H9 (cell line): ENCODE data around the gene LRMDA. TPM values are rescaled to one million over a fixed set of nuclear protein-coding genes. Genes with fewer than 3 reads are reported as not detected.

Experiments used
- DNase-seq: peaks from one replicate; pipeline ENCODE4 v3.0.0-alpha.2; 2017
- H2AFZ ChIP-seq: one replicate; pipeline ENCODE4 v1.6.1; 2013; ENCODE audit warnings: mild to moderate bottlenecking, low read length, control low read depth, moderate library complexity
- H2AK5ac ChIP-seq: 2 replicates; pipeline ENCODE4 v1.6.1; 2013; ENCODE audit warnings: low read length, control low read depth, mixed read lengths; ENCODE audit not compliant: insufficient read length
- H2BK120ac ChIP-seq: one replicate; pipeline ENCODE4 v1.6.1; 2013; ENCODE audit warnings: low read depth, mild to moderate bottlenecking, low read length, control low read depth, inconsistent platforms; ENCODE audit not compliant: poor library complexity, severe bottlenecking
- H2BK12ac ChIP-seq: 2 replicates; pipeline ENCODE4 v1.6.1; 2013; ENCODE audit warnings: low read length, control low read depth, mixed read lengths, low read depth; ENCODE audit not compliant: insufficient read length
- H2BK15ac ChIP-seq: 2 replicates; pipeline ENCODE4 v1.6.1; 2013; ENCODE audit warnings: low read depth, low read length, control low read depth
- H2BK20ac ChIP-seq: one replicate; pipeline ENCODE4 v1.6.1; 2013; ENCODE audit warnings: low read depth, mild to moderate bottlenecking, low read length, control low read depth, inconsistent platforms; ENCODE audit not compliant: poor library complexity, severe bottlenecking
- H2BK5ac ChIP-seq: 2 replicates; pipeline ENCODE4 v1.6.1; 2013; ENCODE audit warnings: low read length, control low read depth, mixed read lengths; ENCODE audit not compliant: insufficient read length
- H3K14ac ChIP-seq: 2 replicates; pipeline ENCODE4 v1.6.1; 2013; ENCODE audit warnings: low read length, control low read depth; ENCODE audit not compliant: insufficient read depth
- H3K18ac ChIP-seq: 2 replicates; pipeline ENCODE4 v1.6.1; 2013; ENCODE audit warnings: low read depth, mild to moderate bottlenecking, mixed read lengths, low read length, control low read depth; ENCODE audit not compliant: insufficient read length
- H3K23ac ChIP-seq: 2 replicates; pipeline ENCODE4 v1.6.1; 2013; ENCODE audit warnings: low read length, control low read depth, mixed read lengths, low read depth; ENCODE audit not compliant: insufficient read length
- H3K23me2 ChIP-seq: 2 replicates; pipeline ENCODE4 v1.6.1; 2013; ENCODE audit warnings: low read depth, mild to moderate bottlenecking, mixed read lengths, low read length, control low read depth; ENCODE audit not compliant: insufficient read length, poor library complexity, severe bottlenecking
- H3K27ac ChIP-seq: 2 replicates; pipeline ENCODE4 v1.5.1; 2013; ENCODE audit warnings: low read length, control low read depth, mixed read lengths, low read depth; ENCODE audit not compliant: insufficient read length
- H3K27me3 ChIP-seq: 2 replicates; pipeline ENCODE4 v1.6.1; 2013; ENCODE audit warnings: low read length, control low read depth, inconsistent platforms; ENCODE audit not compliant: insufficient read depth
- H3K4ac ChIP-seq: 2 replicates; pipeline ENCODE4 v1.6.1; 2013; ENCODE audit warnings: low read depth, mild to moderate bottlenecking, control low read depth, inconsistent platforms, low read length, moderate library complexity
- H3K4me1 ChIP-seq: 2 replicates; pipeline ENCODE4 v1.6.1; 2013; ENCODE audit warnings: low read length, control low read depth, inconsistent platforms; ENCODE audit not compliant: insufficient read depth
- H3K4me2 ChIP-seq: 2 replicates; pipeline ENCODE4 v1.6.1; 2013; ENCODE audit warnings: low read length, control low read depth, mixed read lengths; ENCODE audit not compliant: insufficient read length, insufficient read depth
- H3K56ac ChIP-seq: 2 replicates; pipeline ENCODE4 v1.6.1; 2013; ENCODE audit warnings: low read depth, mild to moderate bottlenecking, mixed read lengths, low read length, control low read depth; ENCODE audit not compliant: insufficient read length
- H3K79me1 ChIP-seq: 2 replicates; pipeline ENCODE4 v1.6.1; 2013; ENCODE audit warnings: low read depth, mild to moderate bottlenecking, moderate library complexity, low read length, control low read depth, inconsistent platforms; ENCODE audit not compliant: insufficient read depth, poor library complexity, severe bottlenecking
- H3K79me2 ChIP-seq: 2 replicates; pipeline ENCODE4 v1.6.1; 2013; ENCODE audit warnings: low read length, control low read depth, inconsistent platforms; ENCODE audit not compliant: insufficient read depth
- H3K9ac ChIP-seq: 2 replicates; pipeline ENCODE4 v1.6.1; 2013; ENCODE audit warnings: low read length, control low read depth, mixed read lengths; ENCODE audit not compliant: insufficient read length; ENCODE audit errors: extremely low read depth
- H3K9me3 ChIP-seq: one replicate; pipeline ENCODE4 v1.6.1; 2013; ENCODE audit warnings: low read depth, low read length, inconsistent platforms; ENCODE audit not compliant: control insufficient read depth
- H3T11ph ChIP-seq: one replicate; pipeline ENCODE4 v1.6.1; 2013; ENCODE audit warnings: mild to moderate bottlenecking, low read length, control low read depth, inconsistent platforms
- H4K20me1 ChIP-seq: one replicate; pipeline ENCODE4 v1.6.1; 2013; ENCODE audit not compliant: control insufficient read depth, insufficient read length, insufficient read depth
- H4K5ac ChIP-seq: 2 replicates; pipeline ENCODE4 v1.6.1; 2013; ENCODE audit warnings: low read depth, mild to moderate bottlenecking, mixed read lengths, low read length, control low read depth; ENCODE audit not compliant: insufficient read length
- H4K8ac ChIP-seq: replicated peaks from 2 replicates; pipeline ENCODE4 v1.6.1; 2013; ENCODE audit warnings: low read length, control low read depth, mixed read lengths, low read depth; ENCODE audit not compliant: insufficient read length
- H4K91ac ChIP-seq: 2 replicates; pipeline ENCODE4 v1.6.1; 2013; ENCODE audit warnings: low read depth, mild to moderate bottlenecking, moderate library complexity, mixed read lengths, low read length, control low read depth; ENCODE audit not compliant: insufficient read length
- H3K27ac Mint-ChIP-seq, 3 experiments: 2 replicates in 2 of 3; 3 replicates in 1 of 3; pipeline ENCODE4 v1.8.0; 2020 to 2021; ENCODE audit warnings: mixed read lengths in 3 of 3, mild to moderate bottlenecking in 1 of 3, moderate library complexity in 1 of 3
- H3K27me3 Mint-ChIP-seq: 2 replicates; pipeline ENCODE4 v1.8.0; 2021; ENCODE audit warnings: low read depth, mild to moderate bottlenecking, moderate library complexity, mixed read lengths
- H3K36me3 Mint-ChIP-seq, 3 experiments: 2 replicates in 2 of 3; 3 replicates in 1 of 3; pipeline ENCODE4 v1.8.0; 2020 to 2021; ENCODE audit warnings: low read depth in 3 of 3, mixed read lengths in 3 of 3; ENCODE audit not compliant: insufficient read depth in 1 of 3
- H3K4me1 Mint-ChIP-seq, 2 experiments: 2 replicates each; pipeline ENCODE4 v1.8.0; 2020; ENCODE audit warnings: mixed read lengths in 2 of 2
- H3K4me3 Mint-ChIP-seq, 2 experiments: 2 replicates in 1 of 2; 3 replicates in 1 of 2; pipeline ENCODE4 v1.8.0; 2020 to 2021; ENCODE audit warnings: mild to moderate bottlenecking in 2 of 2, mixed read lengths in 2 of 2, moderate library complexity in 1 of 2
- H3K9me3 Mint-ChIP-seq, 2 experiments: 2 replicates in 1 of 2; 3 replicates in 1 of 2; pipeline ENCODE4 v1.8.0; 2020; ENCODE audit warnings: mild to moderate bottlenecking in 2 of 2, mixed read lengths in 2 of 2, moderate library complexity in 1 of 2
- WGBS: extraction: QIAGEN DNeasy Blood & Tissue Kit; methylation state at CpG from one replicate; pipeline ENCODE4 v1.1.7; 2013; ENCODE audit warnings: missing lambda C conversion rate, low lambda C conversion rate, mixed read lengths; ENCODE audit not compliant: insufficient read length; ENCODE audit errors: extremely low coverage; 5-methylcytosine and 5-hydroxymethylcytosine counted together
- total RNA-seq: library from RNA; stranded (reverse); gene quantifications from 2 replicates; pipeline ENCODE4 v1.2.1, GENCODE V29; 2021
- TF ChIP-seq, protein P1 (sequence below): fragments of 200-600 bp; sonication (generic); conservative IDR thresholded peaks from 3 replicates; pipeline ENCODE4 v1.8.0; 2021; ENCODE audit warnings: antibody characterized with exemption, mild to moderate bottlenecking

Gene LRMDA
- total RNA-seq, 1 experiment from 2014 or later, result 1.8 TPM

DNA sequence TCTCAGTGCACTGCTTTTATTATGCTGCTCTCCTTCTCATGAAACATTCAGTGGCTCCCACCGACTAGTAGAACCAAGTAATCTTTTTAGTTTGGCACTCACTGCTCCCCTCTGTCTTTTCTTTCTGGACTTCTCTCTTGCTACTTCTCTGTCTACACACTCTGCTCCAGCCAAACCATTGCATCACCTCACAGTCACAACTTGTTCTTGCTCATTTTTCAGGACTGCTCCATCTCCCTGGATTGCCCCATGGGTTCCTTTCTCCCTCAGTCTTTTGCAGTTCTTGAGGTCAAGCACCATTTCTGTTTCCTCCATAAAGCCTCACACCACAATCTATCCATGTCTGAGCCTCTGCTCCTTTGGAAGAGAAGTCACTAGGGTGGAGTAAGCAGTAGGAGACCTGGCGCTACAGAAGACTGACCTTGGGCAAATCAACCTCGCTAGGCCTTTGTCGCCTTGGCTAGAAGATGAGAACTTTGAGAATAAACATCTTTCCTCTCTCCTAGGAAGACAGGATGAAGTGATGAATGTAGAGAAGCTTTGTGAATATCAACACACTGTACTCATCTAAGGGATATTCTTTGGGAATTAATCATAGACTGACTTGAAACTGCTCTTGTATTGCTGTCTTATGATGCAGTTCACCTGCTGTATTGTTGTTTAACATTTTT lies 186.2 kb downstream of the LRMDA start:
- Histone ChIP-seq H4K91ac (no peak overlapping the region), H2AK5ac (no peak overlapping the region), H3K4ac (no peak overlapping the region), H3K9ac (no peak overlapping the region), H4K5ac (no peak overlapping the region), H3K23me2 (no peaks in the 10 kb centered on the region), H4K8ac (no peak overlapping the region), H3K56ac (no peak overlapping the region), H3K14ac (no peak overlapping the region), H2BK120ac (no peak overlapping the region), H3K18ac (no peak overlapping the region), H3K27ac (no peak overlapping the region), H3T11ph (no peak overlapping the region), H3K9me3 (no peaks in the 10 kb centered on the region), H2AFZ (no peak overlapping the region), H3K79me2 (no peaks in the 10 kb centered on the region), H3K79me1 (no peaks in the 10 kb centered on the region), H4K20me1 (no peaks in the 10 kb centered on the region), H2BK5ac (no peak overlapping the region), H2BK20ac (no peak overlapping the region), H2BK12ac (no peak overlapping the region), H3K4me2 (no peak overlapping the region), H3K27me3 (no peaks in the 10 kb centered on the region), H3K4me1 (no peaks in the 10 kb centered on the region), H2BK15ac (no peak overlapping the region), H3K23ac (no peak overlapping the region)
- Mint-ChIP-seq H3K4me3 (no peak overlapping the region), H3K27ac (no peak overlapping the region), H3K27me3 (peaks cover 18% of the 10 kb centered on the region), H3K36me3 (no peaks in the 10 kb centered on the region), H3K4me1 (peaks cover 10 to 16% of the 10 kb centered on the region in 2 experiments), H3K9me3 (no peaks in the 10 kb centered on the region)
- no peak for DNase-seq
- no CpG with 5 or more reads among the region's 4 CpGs for WGBS
- TF ChIP-seq, protein P1, sequence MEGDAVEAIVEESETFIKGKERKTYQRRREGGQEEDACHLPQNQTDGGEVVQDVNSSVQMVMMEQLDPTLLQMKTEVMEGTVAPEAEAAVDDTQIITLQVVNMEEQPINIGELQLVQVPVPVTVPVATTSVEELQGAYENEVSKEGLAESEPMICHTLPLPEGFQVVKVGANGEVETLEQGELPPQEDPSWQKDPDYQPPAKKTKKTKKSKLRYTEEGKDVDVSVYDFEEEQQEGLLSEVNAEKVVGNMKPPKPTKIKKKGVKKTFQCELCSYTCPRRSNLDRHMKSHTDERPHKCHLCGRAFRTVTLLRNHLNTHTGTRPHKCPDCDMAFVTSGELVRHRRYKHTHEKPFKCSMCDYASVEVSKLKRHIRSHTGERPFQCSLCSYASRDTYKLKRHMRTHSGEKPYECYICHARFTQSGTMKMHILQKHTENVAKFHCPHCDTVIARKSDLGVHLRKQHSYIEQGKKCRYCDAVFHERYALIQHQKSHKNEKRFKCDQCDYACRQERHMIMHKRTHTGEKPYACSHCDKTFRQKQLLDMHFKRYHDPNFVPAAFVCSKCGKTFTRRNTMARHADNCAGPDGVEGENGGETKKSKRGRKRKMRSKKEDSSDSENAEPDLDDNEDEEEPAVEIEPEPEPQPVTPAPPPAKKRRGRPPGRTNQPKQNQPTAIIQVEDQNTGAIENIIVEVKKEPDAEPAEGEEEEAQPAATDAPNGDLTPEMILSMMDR, result no peak
